Measurements from ENCODE around the gene FBXW9. TPM values are rescaled to one million over a fixed set of nuclear protein-coding genes. Genes with fewer than 3 reads are reported as not detected.

The FBXW9 gene
- total and polyA plus RNA-seq, 2 of the 8 experiments (the other 6 are each of a cell fraction or from before 2014, with no cell fraction given): 10.8 to 30.1 TPM

GRCh38 chr19:12695997-12696365 is 450 bp downstream of the FBXW9 start:
- no peak for FAIRE-seq

More at GRCh38 chr19:12695997-12696365, 450 bp downstream of the FBXW9 start:
- Histone ChIP-seq H3K23me2 (ENCODE audit: low read depth, low read length) (peaks cover 7% of the 10 kb centered on the region; the same call in 1 of the 2 replicates), H2BK12ac (ENCODE audit: low read depth, low read length) (0 out of 2 replicates have a peak overlapping the region, but pooled peaks have one; percentile 60), H2BK120ac (replicated peaks; ENCODE audit: low read depth, low read length) (no peak overlapping the region), H3K4me3 (ENCODE audit: extremely low read depth in 1 of 4, insufficient read depth in 2 of 4, low read depth in 3 of 4, low read length in 4 of 4) (peak overlapping the region; percentile 68 to 87 (median 82)), H2AFZ (ENCODE audit: low read length) (peak overlapping the region; percentile 91; the same call in 1 of the 2 replicates), H2BK5ac (ENCODE audit: low read depth, low read length) (no peak overlapping the region), H4K91ac (replicated peaks; ENCODE audit: insufficient read length, low read length) (no peak overlapping the region), H3K79me2 (ENCODE audit: control insufficient read depth in 1 of 2, insufficient read depth in 2 of 2, low read length in 2 of 2) (no peaks in the 10 kb centered on the region), H3K18ac (ENCODE audit: extremely low read depth, low read length) (no peak overlapping the region), H3K23ac (ENCODE audit: insufficient read length) (no peak overlapping the region), H4K20me1 (replicated peaks in 1 of 2; ENCODE audit: control insufficient read depth in 1 of 2, insufficient read depth in 2 of 2, low read length in 2 of 2) (peaks cover under 1 to 7% of the 10 kb centered on the region in 2 experiments), H4K8ac (ENCODE audit: extremely low read depth, insufficient read depth, low read length) (peak overlapping the region; percentile 89), H2BK15ac (ENCODE audit: low read length) (no peak overlapping the region), H3K4me1 (replicated peaks in 1 of 4; ENCODE audit: control insufficient read depth in 3 of 4, insufficient read depth in 4 of 4, low read length in 3 of 4) (peaks cover 0 to 4% (median 3%) of the 10 kb centered on the region in 4 experiments; a peak in 2 of 7 replicates), H3K4me2 (ENCODE audit: insufficient read depth in 1 of 2, low read depth in 2 of 2, low read length in 2 of 2) (peak overlapping the region; percentile 78 to 95), H3K27ac (ENCODE audit: low read depth, low read length) (no peak overlapping the region), H3K9ac (replicated peaks in 1 of 4; ENCODE audit: extremely low read depth in 1 of 4, low read depth in 3 of 4, low read length in 3 of 4) (peak overlapping the region in 3 of 4 experiments; percentile 69 to 80 (median 75); a peak in 6 of 7 replicates), H4K5ac (ENCODE audit: insufficient read length, low read depth, low read length) (no peak overlapping the region), H3K56ac (replicated peaks; ENCODE audit: insufficient read length, low read depth, low read length) (no peak overlapping the region), H3K36me3 (ENCODE audit: control insufficient read depth in 2 of 4, insufficient read depth in 4 of 4, low read length in 3 of 4) (peaks cover 3 to 22% (median 8%) of the 10 kb centered on the region in 4 experiments; a peak in 7 of 8 replicates), H3K14ac (ENCODE audit: insufficient read length) (no peak overlapping the region), H3K9me3 (ENCODE audit: insufficient read depth in 2 of 2, low read depth in 1 of 2, low read length in 1 of 2) (no peaks in the 10 kb centered on the region), H3K27me3 (replicated peaks in 1 of 4; ENCODE audit: control insufficient read depth in 3 of 4, extremely low read depth in 1 of 4, insufficient read depth in 3 of 4, low read length in 3 of 4) (no peaks in the 10 kb centered on the region), H3K79me1 (ENCODE audit: low read depth, low read length) (no peaks in the 10 kb centered on the region), H2AK5ac (ENCODE audit: low read depth, low read length) (no peak overlapping the region), H2BK20ac (ENCODE audit: low read length) (no peak overlapping the region), H3K4ac (replicated peaks; ENCODE audit: insufficient read length, low read depth, low read length) (no peak overlapping the region)
- TF ChIP-seq KDM4A (IDR thresholded peaks at IDR 0.05; ENCODE audit: low read depth, low read length, severe bottlenecking) (no peak), JUND (IDR thresholded peaks at IDR 0.05; ENCODE audit: low read length) (no peak), E2F6 (IDR thresholded peaks at IDR 0.05) (0 out of 2 replicates have a peak, but pooled peaks have one; percentile 30), CBX8 (IDR thresholded peaks at IDR 0.05; ENCODE audit: borderline replicate concordance, low read depth, low read length) (no peak), TEAD4 (IDR thresholded peaks at IDR 0.05; ENCODE audit: low read depth, low read length) (no peak)
- CTCF ChIA-PET (ENCODE audit: partially characterized antibody): interaction anchor here (0.6 to 1.6 kb wide), 7 partner anchors 10 to 151 kb away, joined by 3 to 4 read pairs (median 3); no protein-coding TSS in a partner anchor
- no peak for DNase-seq (ENCODE audit: low read depth in 1 of 2, low spot score in 2 of 2)
- WGBS, 2 experiments (ENCODE audit: extremely low coverage in 1 of 2, insufficient coverage in 1 of 2, insufficient read length in 1 of 2, insufficient replicate concordance in 2 of 2, low coverage in 1 of 2, low lambda C conversion rate in 2 of 2, missing lambda C conversion rate in 1 of 2): 11% methylated on average over 18 of the region's 36 CpGs; no CpG with 5 or more reads in 1 of the 2 experiments
- POLR2A ChIA-PET (ENCODE audit: partially characterized antibody): interaction anchor here (0.6 to 9.2 kb wide), 18 partner anchors 7 to 105 kb away, joined by 3 to 93 read pairs (median 4); partner anchors contain the start of genes BEST2, DHPS, GNG14 and TNPO2

Data from H1 (cell line).